OCI-LY7 (cell line): ENCODE results near the gene GDF10. TPM values are rescaled to one million over a fixed set of nuclear protein-coding genes. Genes with fewer than 3 reads are reported as not detected.

Experiments used
- BruUV-seq: library from RNA; stranded (reverse); fragments of 400-500 nt; replicated peaks from 2 replicates; lab custom pipeline; 2021; lab: Mats Ljungman, UMichigan
- CTCF ChIA-PET: fragments of 300-600 bp; sonication (Branson Sonifier 250); formaldehyde crosslinking; loops from one replicate; lab custom pipeline; 2022; ENCODE audit warnings: antibody characterized with exemption; ENCODE audit not compliant: unreplicated experiment; lab: Charles Lee
- POLR2A ChIA-PET: fragments of 300-600 bp; sonication (Branson Sonifier 250); formaldehyde crosslinking; loops from one replicate; lab custom pipeline; 2022; ENCODE audit warnings: antibody characterized with exemption; lab: Charles Lee
- DNase-seq: peaks from one replicate; pipeline ENCODE4 v3.0.0-alpha.2; 2015; ENCODE audit warnings: low spot score
- H2AFZ ChIP-seq: fragments of 200-600 bp; sonication (generic), shearing (Covaris generic); 2 replicates; pipeline ENCODE4 v1.6.1; 2014; ENCODE audit warnings: mild to moderate bottlenecking, antibody characterized with exemption, low read length, moderate library complexity
- H3K27ac ChIP-seq: fragments of 200-600 bp; sonication (generic); 2 replicates; pipeline ENCODE4 v1.5.1; 2014; ENCODE audit warnings: mixed run types, low read depth, mild to moderate bottlenecking, moderate library complexity, low read length, inconsistent platforms; ENCODE audit not compliant: poor library complexity, severe bottlenecking
- H3K36me3 ChIP-seq: fragments of 200-600 bp; sonication (generic); 2 replicates; pipeline ENCODE4 v1.6.1; 2014; ENCODE audit warnings: mild to moderate bottlenecking, antibody characterized with exemption, low read length, moderate library complexity, mixed read lengths; ENCODE audit not compliant: insufficient read depth
- H3K4me1 ChIP-seq: fragments of 200-600 bp; sonication (generic); 2 replicates; pipeline ENCODE4 v1.5.1; 2014; ENCODE audit warnings: mild to moderate bottlenecking, low read length; ENCODE audit not compliant: insufficient read depth, poor library complexity, severe bottlenecking
- H3K4me2 ChIP-seq: fragments of 200-600 bp; sonication (generic); 2 replicates; pipeline ENCODE4 v1.6.1; 2014; ENCODE audit warnings: mild to moderate bottlenecking, low read length
- H3K4me3 ChIP-seq: fragments of 200-600 bp; sonication (generic); 2 replicates; pipeline ENCODE4 v1.5.1; 2014; ENCODE audit warnings: mild to moderate bottlenecking, low read depth, low read length; ENCODE audit not compliant: poor library complexity, severe bottlenecking
- H3K79me2 ChIP-seq: fragments of 200-600 bp; sonication (generic); 2 replicates; pipeline ENCODE4 v1.6.1; 2016; ENCODE audit warnings: low read depth, mild to moderate bottlenecking, low read length, moderate library complexity, mixed read lengths; ENCODE audit not compliant: insufficient read depth
- H3K9me2 ChIP-seq: fragments of 200-600 bp; sonication (generic); 2 replicates; pipeline ENCODE4 v1.6.1; 2016; ENCODE audit warnings: mild to moderate bottlenecking, low read length, mixed read lengths; ENCODE audit not compliant: insufficient read depth
- H3K9me3 ChIP-seq: fragments of 200-600 bp; sonication (generic); 2 replicates; pipeline ENCODE4 v1.6.1; 2014; ENCODE audit warnings: mild to moderate bottlenecking, mixed run types, low read length, mixed read lengths
- H4K20me1 ChIP-seq: fragments of 200-600 bp; sonication (generic); 2 replicates; pipeline ENCODE4 v1.6.1; 2014; ENCODE audit warnings: mild to moderate bottlenecking, antibody characterized with exemption, low read length, moderate library complexity, mixed read lengths; ENCODE audit not compliant: insufficient read depth
- EZH2phosphoT487 ChIP-seq: fragments of 200-600 bp; sonication (generic); IDR thresholded peaks from 2 replicates; pipeline ENCODE4 v1.6.1; 2018; ENCODE audit warnings: low read depth, borderline replicate concordance, mild to moderate bottlenecking, mixed run types, antibody characterized with exemption, low read length, moderate library complexity, mixed read lengths
- intact Hi-C: fragments of 100-400 bp; cut with micrococcal nuclease; formaldehyde crosslinking; loops from one replicate; pipeline ENCODE4 v1.10.0; 2022; ENCODE audit not compliant: unreplicated experiment
- total RNA-seq, 2 experiments: library from RNA; depleted of rRNA in 1 of 2; stranded (reverse); fragments of >200 nt in 1 of 2; shearing (Covaris generic) in 1 of 2; gene quantifications; 2 replicates each; pipeline ENCODE4 v1.2.3, GENCODE V29; 2014 to 2022
- TF ChIP-seq, protein P1 (sequence below): fragments of 200-600 bp; sonication (generic); conservative IDR thresholded peaks from 2 replicates; pipeline ENCODE4 v1.5.1; 2014; ENCODE audit warnings: mild to moderate bottlenecking, antibody characterized with exemption, low read length, moderate library complexity, mixed read lengths

The GDF10 gene
- total RNA-seq, 2 experiments from 2014 or later = not detected

DNA sequence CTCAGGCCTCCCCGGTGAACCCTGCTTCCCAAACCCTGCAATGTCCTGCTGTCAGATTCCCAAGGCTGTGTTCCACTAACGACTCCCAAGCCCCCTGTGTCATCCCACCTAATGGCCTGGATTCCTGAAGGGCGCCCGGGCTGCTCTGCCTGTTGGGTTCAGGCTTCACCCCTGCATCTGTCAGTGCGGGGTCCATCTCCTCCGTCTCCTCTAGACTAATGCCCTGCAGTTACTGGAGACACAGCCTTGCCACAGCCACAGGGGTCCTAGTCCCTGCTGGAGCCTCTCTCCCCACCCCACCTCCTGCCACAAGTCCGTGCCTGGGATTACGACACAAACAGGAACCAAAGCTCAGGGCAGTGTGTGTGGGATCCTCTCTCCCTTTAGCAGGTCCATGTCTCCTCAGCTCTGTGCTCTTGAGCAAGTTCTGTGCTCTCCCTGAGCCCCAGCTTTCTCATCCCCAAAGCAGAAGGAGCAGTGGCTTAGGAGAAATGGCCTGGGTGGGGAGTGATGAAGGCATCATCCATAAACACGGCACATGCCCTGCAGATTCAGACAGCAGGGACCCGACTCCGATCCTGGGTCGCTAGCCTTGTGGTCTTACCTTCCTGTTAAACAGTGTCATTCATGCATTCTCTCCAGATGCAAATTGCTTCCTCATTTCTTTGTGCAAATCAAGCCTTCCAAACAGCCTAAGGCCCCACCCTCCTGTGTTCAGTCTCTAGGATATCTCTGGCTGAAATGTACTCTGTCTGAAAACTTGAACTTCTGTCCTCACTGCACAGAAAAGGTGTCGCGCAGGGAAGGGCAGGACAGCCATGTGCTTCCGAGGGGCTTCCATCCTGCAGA is 40.0 kb downstream of the GDF10 start:
- DNase-seq = no peak
- no peaks in the 10 kb centered on the region for H3K9me2 ChIP-seq
- CTCF ChIA-PET = no interaction called here

DNA sequence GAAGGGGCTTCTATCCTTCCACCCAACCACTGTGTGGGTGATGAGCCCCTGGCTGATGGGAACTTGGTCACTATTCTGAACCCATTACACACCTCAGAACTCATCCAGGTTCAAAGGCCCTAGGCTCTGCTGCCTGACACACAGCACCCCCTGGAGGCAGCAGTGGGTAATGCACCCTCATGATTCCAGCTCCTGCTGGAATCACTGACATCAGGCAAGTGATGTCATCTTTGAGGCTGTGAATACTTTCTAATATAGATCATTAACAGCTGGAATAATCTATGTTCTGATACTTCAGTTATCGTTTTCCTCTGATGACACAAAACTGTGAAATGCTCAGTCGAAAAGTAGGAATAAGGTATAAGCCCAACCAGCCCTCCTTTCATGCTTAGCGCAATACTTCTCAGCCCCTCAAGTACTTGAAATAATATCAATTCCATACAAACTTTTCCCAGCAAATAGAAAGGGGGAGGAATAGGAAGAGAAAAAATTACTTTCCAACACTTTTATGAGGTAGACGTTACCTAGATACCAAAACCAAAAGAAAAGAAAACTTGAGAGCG is 40.7 kb downstream of the GDF10 start:
- Histone ChIP-seq H3K4me3 (no peak overlapping the region), H3K79me2 (no peaks in the 10 kb centered on the region), H3K9me3 (no peaks in the 10 kb centered on the region), H3K27ac (no peak overlapping the region), H3K4me1 (no peaks in the 10 kb centered on the region), H2AFZ (no peak overlapping the region), H4K20me1 (no peaks in the 10 kb centered on the region), H3K4me2 (no peak overlapping the region), H3K9me2 (no peaks in the 10 kb centered on the region), H3K36me3 (no peaks in the 10 kb centered on the region)
- TF ChIP-seq EZH2phosphoT487 = no peak
- TF ChIP-seq, protein P1, sequence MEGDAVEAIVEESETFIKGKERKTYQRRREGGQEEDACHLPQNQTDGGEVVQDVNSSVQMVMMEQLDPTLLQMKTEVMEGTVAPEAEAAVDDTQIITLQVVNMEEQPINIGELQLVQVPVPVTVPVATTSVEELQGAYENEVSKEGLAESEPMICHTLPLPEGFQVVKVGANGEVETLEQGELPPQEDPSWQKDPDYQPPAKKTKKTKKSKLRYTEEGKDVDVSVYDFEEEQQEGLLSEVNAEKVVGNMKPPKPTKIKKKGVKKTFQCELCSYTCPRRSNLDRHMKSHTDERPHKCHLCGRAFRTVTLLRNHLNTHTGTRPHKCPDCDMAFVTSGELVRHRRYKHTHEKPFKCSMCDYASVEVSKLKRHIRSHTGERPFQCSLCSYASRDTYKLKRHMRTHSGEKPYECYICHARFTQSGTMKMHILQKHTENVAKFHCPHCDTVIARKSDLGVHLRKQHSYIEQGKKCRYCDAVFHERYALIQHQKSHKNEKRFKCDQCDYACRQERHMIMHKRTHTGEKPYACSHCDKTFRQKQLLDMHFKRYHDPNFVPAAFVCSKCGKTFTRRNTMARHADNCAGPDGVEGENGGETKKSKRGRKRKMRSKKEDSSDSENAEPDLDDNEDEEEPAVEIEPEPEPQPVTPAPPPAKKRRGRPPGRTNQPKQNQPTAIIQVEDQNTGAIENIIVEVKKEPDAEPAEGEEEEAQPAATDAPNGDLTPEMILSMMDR = peak; percentile 98
- DNase-seq = peak; percentile 45
- CTCF ChIA-PET = no interaction called here
- POLR2A ChIA-PET = no interaction called here
- intact Hi-C loops = loop anchor here (1.0 kb wide), 1 partner anchor 316 kb away; no protein-coding TSS in a partner anchor
- BruUV-seq = no TSS peak

More for the DNA sequence above, 40.0 kb downstream of the GDF10 start:
- H3K79me2 ChIP-seq = no peaks in the 10 kb centered on the region
- no peaks in the 10 kb centered on the region for H3K36me3 ChIP-seq
- no peak overlapping the region for H3K27ac ChIP-seq
- intact Hi-C loops = loop anchor here (1.0 kb wide), 1 partner anchor 316 kb away; no protein-coding TSS in a partner anchor
- no peaks in the 10 kb centered on the region for H3K4me1 ChIP-seq
- no peak overlapping the region for H3K4me3 ChIP-seq
- no peak overlapping the region for H2AFZ ChIP-seq
- no peaks in the 10 kb centered on the region for H4K20me1 ChIP-seq
- POLR2A ChIA-PET = no interaction called here
- TF ChIP-seq EZH2phosphoT487 = no peak
- TF ChIP-seq, protein P1 = no peak
- no TSS peak for BruUV-seq
- no peaks in the 10 kb centered on the region for H3K9me3 ChIP-seq
- no peak overlapping the region for H3K4me2 ChIP-seq
